ENCODE results near the gene ALDH3A1.

ALDH3A1 gene

GRCh38 chr17:19718613-19719354, 29.3 kb downstream of the ALDH3A1 start:
- FAIRE-seq: no peak

- no peak for FAIRE-seq
Observed at GRCh38 chr17:19718041-19718612, 30.0 kb downstream of the ALDH3A1 start.

GRCh38 chr17:19717411-19717908, 30.6 kb downstream of the ALDH3A1 start:
- no peak for FAIRE-seq

DNA sequence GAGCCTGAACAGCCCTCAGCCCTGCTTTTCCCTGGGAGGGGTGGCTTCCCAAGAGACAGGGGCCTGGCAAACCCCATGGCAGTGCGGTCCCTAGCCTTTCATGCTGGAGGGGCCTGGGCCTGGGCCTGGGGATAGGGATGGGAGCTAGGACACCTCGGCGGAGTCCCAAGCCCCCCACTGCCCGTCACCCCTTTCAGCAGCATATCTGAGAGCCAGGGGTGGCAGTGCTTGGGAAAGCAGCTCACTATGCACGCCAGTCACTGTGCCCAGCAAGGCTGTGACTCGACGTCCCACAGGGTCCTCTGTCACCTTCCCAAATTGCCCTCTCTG, 31.1 kb downstream of the ALDH3A1 start:
- no peak for FAIRE-seq

DNA sequence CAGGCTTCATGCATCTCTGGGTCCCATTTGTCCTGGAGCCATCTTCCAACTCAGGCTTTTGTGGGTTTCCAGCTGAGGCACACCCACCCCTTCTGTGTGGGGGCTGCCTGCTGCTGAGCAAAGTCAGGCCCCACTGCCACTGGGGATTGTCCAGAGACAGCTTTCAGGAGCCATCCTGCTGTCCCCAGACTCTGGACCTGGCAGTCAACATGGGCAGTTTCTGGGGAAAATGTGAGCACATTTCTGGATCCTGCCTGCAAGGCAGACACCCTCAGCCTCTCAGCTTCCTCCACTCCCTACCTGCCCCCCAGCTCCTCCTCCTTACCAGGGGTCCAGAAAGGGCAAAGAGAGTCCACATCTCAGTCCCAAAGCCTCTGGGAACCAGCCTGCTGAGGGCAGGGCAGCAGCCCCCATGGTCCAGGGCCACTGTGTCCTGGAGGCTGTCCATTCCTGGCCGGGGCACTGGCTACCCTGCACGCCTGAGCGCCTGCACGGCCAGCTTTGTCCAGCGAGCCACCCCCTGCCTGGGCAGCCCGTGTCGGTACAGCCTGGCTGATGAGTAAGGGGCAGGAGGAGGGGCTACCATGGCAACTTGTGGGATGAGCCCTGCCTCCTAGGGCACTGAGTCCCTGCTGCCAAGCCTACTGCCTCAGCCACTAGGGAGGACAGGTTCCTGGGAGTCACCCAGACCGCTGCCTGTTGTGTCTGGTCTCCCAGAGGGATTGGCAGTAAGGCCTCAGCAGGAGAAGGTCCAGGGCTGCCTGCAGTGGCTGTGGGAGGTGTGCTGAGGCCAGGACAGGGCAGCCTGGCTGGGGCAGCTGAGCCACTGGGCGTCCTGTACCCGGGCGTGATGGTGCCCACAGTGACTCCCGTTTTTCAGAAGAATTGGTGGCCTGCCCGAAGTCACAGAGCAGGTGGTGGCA, 31.7 kb downstream of the ALDH3A1 start, which contains the start of gene SLC47A2:
Gene SLC47A2 (minus strand): TSS at position 477 of the 923 bp plus-strand sequence. CDS start 29 bp downstream, at position 448.
- no peak for FAIRE-seq

DNA sequence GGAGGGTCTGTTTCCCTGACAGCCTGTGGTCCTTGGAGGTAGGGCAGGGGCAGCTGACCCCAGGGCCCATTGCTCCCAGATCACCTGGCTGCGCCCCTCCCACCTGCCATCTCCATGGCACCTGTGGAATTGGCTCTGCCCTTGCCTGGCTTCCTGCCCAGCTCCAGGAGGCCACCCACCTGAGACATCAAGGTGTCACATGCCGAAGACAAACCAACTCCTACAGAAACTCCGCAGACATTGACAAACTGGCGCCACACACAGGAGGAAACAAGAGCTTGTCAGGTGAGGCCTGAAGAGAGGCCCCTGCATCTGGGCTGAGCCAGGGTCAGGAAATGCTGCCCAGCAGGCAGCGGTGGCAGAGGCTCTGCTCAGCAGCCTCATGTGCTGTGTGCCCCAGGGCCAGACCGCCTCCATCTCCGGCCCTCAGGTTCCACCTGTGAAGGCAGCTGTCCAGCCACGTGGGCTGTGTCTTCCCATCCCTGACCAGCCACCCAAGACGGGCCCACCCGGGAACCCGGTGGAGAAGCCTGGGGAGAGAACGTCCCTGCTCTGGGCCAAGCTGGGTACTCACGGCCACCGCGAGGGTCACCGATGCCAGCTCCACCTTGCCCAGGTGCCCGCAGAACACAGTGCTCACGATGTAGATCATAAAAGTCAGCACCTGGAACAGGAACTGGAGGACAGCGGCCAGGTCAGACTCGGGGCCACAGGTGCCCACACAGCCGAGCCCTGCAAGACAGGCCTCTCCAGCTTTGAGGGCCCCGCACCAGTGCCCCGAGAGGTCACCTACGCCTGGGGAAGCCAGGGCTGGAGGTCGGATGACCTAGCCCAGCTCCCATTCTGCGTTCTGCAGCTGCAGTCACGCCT, 33.3 kb downstream of the ALDH3A1 start:
- no peak for FAIRE-seq

DNA sequence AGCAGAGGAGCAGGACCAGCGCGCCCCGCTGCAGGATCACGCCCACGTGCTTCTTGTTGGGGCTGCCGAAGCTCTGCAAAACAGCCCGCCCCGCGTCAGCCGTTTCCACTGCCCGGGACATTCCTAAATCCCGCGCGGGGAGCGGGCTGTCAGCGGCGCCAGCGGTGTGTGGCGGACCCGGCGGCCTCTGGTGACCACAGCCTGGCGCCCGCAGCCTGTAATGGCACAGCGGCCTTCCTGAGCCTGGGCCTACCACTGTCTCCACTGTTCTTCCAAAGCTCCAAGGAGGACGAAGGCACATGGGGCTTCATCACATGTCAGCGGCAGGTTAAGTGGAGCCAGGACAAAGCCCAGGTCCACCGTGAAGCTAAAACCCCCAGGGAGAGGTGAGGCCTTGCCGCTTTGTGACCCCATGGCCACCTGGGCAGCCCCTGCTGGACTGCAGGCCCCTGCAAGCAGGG, 34.2 kb downstream of the ALDH3A1 start:
- no peak for FAIRE-seq

- FAIRE-seq: no peak
Observed at GRCh38 chr17:19713462-19713861, 34.6 kb downstream of the ALDH3A1 start.

GRCh38 chr17:19712436-19713004, 35.6 kb downstream of the ALDH3A1 start:
- no peak for FAIRE-seq

- FAIRE-seq: no peak
Observed at GRCh38 chr17:19709841-19710240, 38.3 kb downstream of the ALDH3A1 start.

- no peak for FAIRE-seq
Observed at GRCh38 chr17:19708431-19709175, 39.5 kb downstream of the ALDH3A1 start.

- no peak for FAIRE-seq
Observed at GRCh38 chr17:19707728-19708221, 40.3 kb downstream of the ALDH3A1 start.

DNA sequence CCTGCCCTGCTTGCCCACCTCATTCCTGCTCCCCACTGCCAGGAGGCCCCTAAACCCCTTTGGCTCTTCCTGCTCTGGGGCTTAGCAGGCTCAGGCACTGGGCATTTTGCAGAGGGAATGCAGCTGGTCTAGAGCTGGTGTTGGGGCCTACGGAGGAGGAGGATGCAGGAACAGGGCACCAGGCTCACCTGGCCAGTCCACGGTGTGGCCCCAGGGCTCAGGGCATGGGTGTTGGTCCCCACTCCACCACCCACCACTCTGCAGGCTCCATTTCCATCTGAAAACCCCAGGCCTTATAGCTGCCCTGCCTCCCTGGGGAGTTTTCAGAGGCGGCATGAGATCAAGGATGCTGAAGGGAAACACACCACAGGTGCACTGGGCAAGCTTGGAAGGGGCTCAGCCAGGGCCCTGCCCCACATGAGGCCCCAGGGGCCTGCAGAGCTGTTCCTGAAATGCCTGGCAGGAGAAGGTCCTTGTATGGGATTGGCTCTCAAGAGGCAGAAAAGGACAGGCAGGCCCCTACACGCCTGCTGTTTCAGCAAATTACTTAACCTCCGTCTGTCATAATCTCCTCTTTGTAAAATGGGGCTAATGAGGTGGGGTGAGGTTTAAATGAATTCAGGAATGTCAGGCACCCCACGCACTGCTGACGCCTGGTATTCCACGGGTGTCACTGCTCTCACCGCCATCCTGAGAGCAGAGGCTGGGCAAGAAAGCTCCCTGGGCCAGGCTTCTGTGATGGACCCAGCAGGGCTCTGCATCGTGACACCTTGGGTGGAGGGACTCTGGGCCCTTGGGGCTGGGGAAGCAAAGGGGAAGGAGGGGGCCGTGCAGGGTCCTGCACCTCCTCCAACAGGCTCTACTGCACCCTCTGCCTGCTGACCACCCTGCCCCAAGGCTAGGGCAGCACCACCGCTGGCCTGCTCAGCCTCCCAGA, 41.0 kb downstream of the ALDH3A1 start:
- no peak for FAIRE-seq

- no peak for FAIRE-seq
Observed at GRCh38 chr17:19705771-19706770, 42.0 kb downstream of the ALDH3A1 start.

DNA sequence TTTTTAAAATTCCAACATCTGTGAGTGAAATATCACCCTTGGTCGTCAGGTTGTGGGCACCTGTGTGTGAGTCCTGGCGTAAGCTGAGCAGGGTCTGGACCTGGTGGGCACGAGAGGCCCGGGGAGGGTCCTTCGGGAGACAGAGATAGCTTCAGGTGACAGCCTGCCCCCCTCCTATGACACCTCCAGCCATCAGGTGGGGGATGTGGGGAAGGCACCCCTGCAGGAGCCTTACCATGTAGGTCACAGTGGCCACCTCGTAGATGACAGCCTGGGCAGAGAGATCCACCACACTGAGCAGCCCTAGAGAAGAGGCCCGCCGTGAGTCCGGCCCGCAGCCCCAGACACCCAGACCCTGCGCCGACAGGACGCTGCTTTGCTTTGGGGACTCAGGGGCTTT, 42.9 kb downstream of the ALDH3A1 start:
- FAIRE-seq: no peak

DNA sequence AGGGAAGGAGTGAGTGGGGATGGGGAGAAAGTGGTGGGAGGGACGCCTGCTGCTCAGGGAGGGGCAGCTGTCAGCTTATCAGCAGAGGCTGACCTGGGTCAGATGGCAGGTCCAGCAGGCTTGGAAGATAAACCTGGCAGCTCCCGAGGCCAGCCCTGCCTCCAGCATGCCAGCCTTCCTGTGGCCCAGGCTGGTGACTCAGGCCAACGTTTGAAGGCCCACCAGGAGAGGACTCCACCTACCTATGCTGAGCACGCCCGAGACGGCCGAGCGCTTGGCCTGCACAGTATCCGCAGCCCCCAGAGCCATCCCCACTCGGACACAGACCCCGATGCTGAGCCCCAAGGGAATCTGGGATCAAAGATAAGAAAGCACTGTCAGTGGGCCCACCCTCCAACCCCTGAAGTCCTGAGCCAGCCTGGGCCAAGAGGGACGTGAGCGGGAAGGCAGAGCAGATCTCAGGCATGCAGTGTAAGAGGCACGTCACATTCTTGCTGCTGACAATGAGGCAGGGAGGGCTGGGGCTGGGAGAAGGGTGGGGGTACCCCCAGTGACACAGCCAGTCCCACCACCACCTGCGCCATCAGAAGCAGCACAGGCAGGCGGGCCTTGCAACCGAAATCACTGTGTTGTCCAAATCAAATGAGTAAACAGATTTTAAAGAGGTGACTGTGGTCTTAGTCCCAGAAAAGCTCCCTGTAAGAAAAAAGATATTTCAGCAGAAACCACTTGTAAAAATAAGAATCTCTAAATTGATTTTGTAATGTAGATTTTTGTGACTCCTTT, 44.1 kb downstream of the ALDH3A1 start:
- no peak for FAIRE-seq

GRCh38 chr17:19703106-19703827, 44.8 kb downstream of the ALDH3A1 start:
- FAIRE-seq: no peak

Measured in A204.1 (cell line).